HepG2 (cell line): ENCODE measurements around the gene PPP1R9A. TPM values are rescaled to one million over a fixed set of nuclear protein-coding genes. Genes with fewer than 3 reads are reported as not detected.

Experiments
- ATF7-NPFF ChIP-seq: sonication (generic); formaldehyde crosslinking; IDR thresholded peaks from 2 replicates; pipeline ENCODE4 v1.8.1; 2023; ENCODE audit warnings: mild to moderate bottlenecking, low read depth, missing genetic modification reagents, moderate library complexity
- EP300 ChIP-seq, 3 experiments: sonication (generic) in 1 of 3; formaldehyde crosslinking in 1 of 3; IDR thresholded peaks; 2 replicates each; pipeline versions ENCODE4 v1.5.1 to v1.6.1; 2011 to 2020; ENCODE audit warnings: low read depth in 2 of 3, low read length in 2 of 3, borderline replicate concordance in 1 of 3, improper control_type of control experiment in 1 of 3, mild to moderate bottlenecking in 1 of 3, missing genetic modification reagents in 1 of 3, moderate library complexity in 1 of 3
- IRF2 ChIP-seq: IDR thresholded peaks from 2 replicates; pipeline ENCODE4 v1.6.1; 2018; ENCODE audit warnings: missing genetic modification reagents, missing compliant biosample characterization
- KAT8 ChIP-seq: IDR thresholded peaks from 2 replicates; pipeline ENCODE4 v1.6.1; 2016; ENCODE audit warnings: missing genetic modification reagents, missing compliant biosample characterization
- KDM1A ChIP-seq: IDR thresholded peaks from 2 replicates; pipeline ENCODE4 v1.6.1; 2016; ENCODE audit warnings: missing compliant biosample characterization
- MED1 ChIP-seq: sonication (generic); formaldehyde crosslinking; IDR thresholded peaks from 2 replicates; pipeline ENCODE4 v1.4.0; 2020; ENCODE audit warnings: missing genetic modification reagents
- NCOA5 ChIP-seq: sonication (generic); formaldehyde crosslinking; IDR thresholded peaks from 2 replicates; pipeline ENCODE4 v1.4.0; 2020; ENCODE audit warnings: missing genetic modification reagents
- NR2F1 ChIP-seq, 2 experiments: fragments of 450-650 bp in 1 of 2; formaldehyde crosslinking in 1 of 2; IDR thresholded peaks; 2 replicates each; pipeline versions ENCODE4 v1.5.0 to v1.6.1; 2016 to 2020; ENCODE audit warnings: mild to moderate bottlenecking in 1 of 2, missing compliant biosample characterization in 1 of 2, missing genetic modification reagents in 1 of 2, moderate library complexity in 1 of 2
- NR2F6 ChIP-seq, 2 experiments: IDR thresholded peaks; 2 replicates each; pipeline ENCODE4 v1.6.1; 2016; ENCODE audit warnings: antibody characterized with exemption in 1 of 2, mild to moderate bottlenecking in 1 of 2
- TCF7L2 ChIP-seq: IDR thresholded peaks from 2 replicates; pipeline ENCODE4 v1.6.1; 2011; ENCODE audit warnings: mild to moderate bottlenecking, low read depth, low read length, moderate library complexity
- ZKSCAN8 ChIP-seq: IDR thresholded peaks from 2 replicates; pipeline ENCODE4 v1.6.1; 2016; ENCODE audit warnings: borderline replicate concordance, missing genetic modification reagents, missing compliant biosample characterization
- ZNF3 ChIP-seq: IDR thresholded peaks from 2 replicates; pipeline ENCODE4 v1.7.0; 2017; ENCODE audit warnings: inconsistent platforms
- ZNF317 ChIP-seq: sonication (generic); formaldehyde crosslinking; IDR thresholded peaks from 2 replicates; pipeline ENCODE4 v1.5.0; 2020; ENCODE audit warnings: mild to moderate bottlenecking, missing genetic modification reagents
- ZNF335 ChIP-seq: sonication (generic); formaldehyde crosslinking; IDR thresholded peaks from 2 replicates; pipeline ENCODE4 v1.4.0; 2020; ENCODE audit warnings: missing genetic modification reagents
- polyA plus RNA-seq, 8 experiments: library from polyadenylated mRNA; depleted of rRNA in 3 of 8; stranded (reverse) in 7 of 8; unstranded in 1 of 8; fragments of >200 nt; fragmentation: Illumina TruSeq in 4 of 8; extraction: Trizol in 4 of 8; gene quantifications; 2 replicates each; pipeline versions ENCODE4 v1.2.1 to v1.2.3, GENCODE V29; 2011 to 2016; ENCODE audit warnings: low read depth in 4 of 8, missing spikeins in 1 of 8, mixed read lengths in 1 of 8; ENCODE audit not compliant: insufficient read depth in 1 of 8
- total RNA-seq, 5 experiments: library from RNA; depleted of rRNA; stranded (reverse); fragments of >200 nt; fragmentation: Illumina TruSeq; extraction: Trizol; gene quantifications; 2 replicates each; pipeline ENCODE4 v1.2.3, GENCODE V29; 2016; ENCODE audit warnings: low read depth in 1 of 5
- TF ChIP-seq, protein P1 (sequence below): IDR thresholded peaks from 2 replicates; pipeline ENCODE4 v1.6.1; 2016; ENCODE audit warnings: mild to moderate bottlenecking
- TF ChIP-seq, protein P2 (sequence below), 2 experiments: fragments of 450-650 bp in 1 of 2; sonication (generic) in 1 of 2; formaldehyde crosslinking; IDR thresholded peaks; 2 replicates each; pipeline versions ENCODE4 v1.5.0 to v1.8.0; 2020 to 2022; ENCODE audit warnings: mild to moderate bottlenecking in 1 of 2, missing genetic modification reagents in 1 of 2
- TF ChIP-seq, protein P3 (sequence below): sonication (generic); formaldehyde crosslinking; IDR thresholded peaks from 2 replicates; pipeline ENCODE4 v1.8.0; 2022; ENCODE audit warnings: mild to moderate bottlenecking, missing genetic modification reagents, moderate library complexity
- TF ChIP-seq, protein P4 (sequence below): sonication (generic); formaldehyde crosslinking; IDR thresholded peaks from 2 replicates; pipeline ENCODE4 v1.4.0; 2020; ENCODE audit warnings: missing genetic modification reagents
- TF ChIP-seq, protein P5 (sequence below): sonication (generic); formaldehyde crosslinking; IDR thresholded peaks from 2 replicates; pipeline ENCODE4 v1.4.0; 2020; ENCODE audit warnings: missing genetic modification reagents

Gene PPP1R9A
- total and polyA plus RNA-seq, 2 of the 13 experiments (the other 11 are each of a cell fraction or from before 2014, with no cell fraction given): 11.4 to 31.9 TPM

DNA sequence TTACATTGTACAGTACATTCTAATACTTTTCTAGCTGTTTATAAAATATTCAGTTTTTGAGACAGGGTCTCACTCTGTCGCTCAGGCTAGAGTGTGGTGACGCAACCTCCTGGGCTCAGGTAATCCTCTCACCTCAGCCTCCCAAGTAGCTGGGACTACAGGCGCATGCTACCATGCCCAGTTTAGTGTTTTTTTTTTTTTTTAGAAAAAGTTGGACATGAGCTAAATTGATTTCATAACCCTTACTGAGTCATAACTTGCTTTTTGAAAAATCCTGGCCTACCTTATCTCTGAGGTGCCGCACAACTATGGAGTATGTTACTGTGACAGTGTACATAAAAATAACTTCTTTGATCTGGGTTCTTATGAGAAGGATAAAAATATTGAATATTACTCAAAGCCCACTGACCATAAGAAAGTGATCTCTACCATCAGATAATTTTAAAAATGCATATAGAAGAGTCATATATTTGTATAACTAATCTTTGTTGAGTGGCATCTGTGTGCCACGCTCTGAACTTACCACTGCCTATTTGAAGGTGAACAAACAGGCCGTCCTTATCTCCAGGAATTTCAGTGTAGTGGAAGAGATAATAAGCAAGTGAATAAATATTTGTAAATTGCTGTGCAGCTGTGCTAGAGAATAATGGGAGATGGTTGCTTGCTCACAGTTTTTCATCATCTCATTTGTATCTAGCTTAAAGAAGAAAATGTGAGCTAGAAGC is 73.2 kb downstream of the PPP1R9A start (continued):
- TF ChIP-seq, protein P1, sequence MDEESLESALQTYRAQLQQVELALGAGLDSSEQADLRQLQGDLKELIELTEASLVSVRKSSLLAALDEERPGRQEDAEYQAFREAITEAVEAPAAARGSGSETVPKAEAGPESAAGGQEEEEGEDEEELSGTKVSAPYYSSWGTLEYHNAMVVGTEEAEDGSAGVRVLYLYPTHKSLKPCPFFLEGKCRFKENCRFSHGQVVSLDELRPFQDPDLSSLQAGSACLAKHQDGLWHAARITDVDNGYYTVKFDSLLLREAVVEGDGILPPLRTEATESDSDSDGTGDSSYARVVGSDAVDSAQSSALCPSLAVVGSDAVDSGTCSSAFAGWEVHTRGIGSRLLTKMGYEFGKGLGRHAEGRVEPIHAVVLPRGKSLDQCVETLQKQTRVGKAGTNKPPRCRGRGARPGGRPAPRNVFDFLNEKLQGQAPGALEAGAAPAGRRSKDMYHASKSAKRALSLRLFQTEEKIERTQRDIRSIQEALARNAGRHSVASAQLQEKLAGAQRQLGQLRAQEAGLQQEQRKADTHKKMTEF (CRISPR knock-in tag): peak; percentile 83
- no peak for TF ChIP-seq ATF7-NPFF (CRISPR knock-in tag)
- peak; percentile 40; the same call in 1 of the 2 replicates for TF ChIP-seq MED1 (CRISPR knock-in tag)
- peak in 1 of 2 experiments; percentile 55; a peak in 1 of 4 replicates for TF ChIP-seq NR2F1 (CRISPR knock-in tag; IDR thresholded peaks at IDR 0.05)
- TF ChIP-seq, protein P2, sequence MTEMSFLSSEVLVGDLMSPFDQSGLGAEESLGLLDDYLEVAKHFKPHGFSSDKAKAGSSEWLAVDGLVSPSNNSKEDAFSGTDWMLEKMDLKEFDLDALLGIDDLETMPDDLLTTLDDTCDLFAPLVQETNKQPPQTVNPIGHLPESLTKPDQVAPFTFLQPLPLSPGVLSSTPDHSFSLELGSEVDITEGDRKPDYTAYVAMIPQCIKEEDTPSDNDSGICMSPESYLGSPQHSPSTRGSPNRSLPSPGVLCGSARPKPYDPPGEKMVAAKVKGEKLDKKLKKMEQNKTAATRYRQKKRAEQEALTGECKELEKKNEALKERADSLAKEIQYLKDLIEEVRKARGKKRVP (CRISPR knock-in tag; IDR thresholded peaks at IDR 0.05): no peak; a peak in 1 of 4 replicates
- TF ChIP-seq ZNF3: no peak
- peak; percentile 75; the same call in 1 of the 2 replicates for TF ChIP-seq TCF7L2
- 0 out of 2 replicates have a peak, but pooled peaks have one; percentile 14 for TF ChIP-seq IRF2 (CRISPR knock-in tag)
- TF ChIP-seq ZNF335 (CRISPR knock-in tag): no peak
- TF ChIP-seq KDM1A (CRISPR knock-in tag): 0 out of 2 replicates have a peak, but pooled peaks have one; percentile 35
- no peak for TF ChIP-seq ZNF317
- TF ChIP-seq, protein P3, sequence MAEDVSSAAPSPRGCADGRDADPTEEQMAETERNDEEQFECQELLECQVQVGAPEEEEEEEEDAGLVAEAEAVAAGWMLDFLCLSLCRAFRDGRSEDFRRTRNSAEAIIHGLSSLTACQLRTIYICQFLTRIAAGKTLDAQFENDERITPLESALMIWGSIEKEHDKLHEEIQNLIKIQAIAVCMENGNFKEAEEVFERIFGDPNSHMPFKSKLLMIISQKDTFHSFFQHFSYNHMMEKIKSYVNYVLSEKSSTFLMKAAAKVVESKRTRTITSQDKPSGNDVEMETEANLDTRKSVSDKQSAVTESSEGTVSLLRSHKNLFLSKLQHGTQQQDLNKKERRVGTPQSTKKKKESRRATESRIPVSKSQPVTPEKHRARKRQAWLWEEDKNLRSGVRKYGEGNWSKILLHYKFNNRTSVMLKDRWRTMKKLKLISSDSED: no peak
- peak; percentile 60; the same call in 1 of the 2 replicates for TF ChIP-seq KAT8
- TF ChIP-seq NCOA5 (CRISPR knock-in tag): no peak
- TF ChIP-seq, protein P4, sequence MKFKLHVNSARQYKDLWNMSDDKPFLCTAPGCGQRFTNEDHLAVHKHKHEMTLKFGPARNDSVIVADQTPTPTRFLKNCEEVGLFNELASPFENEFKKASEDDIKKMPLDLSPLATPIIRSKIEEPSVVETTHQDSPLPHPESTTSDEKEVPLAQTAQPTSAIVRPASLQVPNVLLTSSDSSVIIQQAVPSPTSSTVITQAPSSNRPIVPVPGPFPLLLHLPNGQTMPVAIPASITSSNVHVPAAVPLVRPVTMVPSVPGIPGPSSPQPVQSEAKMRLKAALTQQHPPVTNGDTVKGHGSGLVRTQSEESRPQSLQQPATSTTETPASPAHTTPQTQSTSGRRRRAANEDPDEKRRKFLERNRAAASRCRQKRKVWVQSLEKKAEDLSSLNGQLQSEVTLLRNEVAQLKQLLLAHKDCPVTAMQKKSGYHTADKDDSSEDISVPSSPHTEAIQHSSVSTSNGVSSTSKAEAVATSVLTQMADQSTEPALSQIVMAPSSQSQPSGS (CRISPR knock-in tag): no peak
- TF ChIP-seq NR2F6 (IDR thresholded peaks at IDR 0.05): peak; percentile 68; the same call in 1 of the 2 replicates
- peak; percentile 54; the same call in 1 of the 2 replicates for TF ChIP-seq NR2F6 (CRISPR knock-in tag; IDR thresholded peaks at IDR 0.05)
- peak in 1 of 2 experiments; percentile 89; a peak in 2 of 4 replicates for TF ChIP-seq EP300 (IDR thresholded peaks at IDR 0.05; ENCODE audit: low read depth in 2 of 2, low read length in 2 of 2)
- TF ChIP-seq EP300 (CRISPR knock-in tag; IDR thresholded peaks at IDR 0.05; ENCODE audit: borderline replicate concordance): peak; percentile 88
- TF ChIP-seq, protein P5, sequence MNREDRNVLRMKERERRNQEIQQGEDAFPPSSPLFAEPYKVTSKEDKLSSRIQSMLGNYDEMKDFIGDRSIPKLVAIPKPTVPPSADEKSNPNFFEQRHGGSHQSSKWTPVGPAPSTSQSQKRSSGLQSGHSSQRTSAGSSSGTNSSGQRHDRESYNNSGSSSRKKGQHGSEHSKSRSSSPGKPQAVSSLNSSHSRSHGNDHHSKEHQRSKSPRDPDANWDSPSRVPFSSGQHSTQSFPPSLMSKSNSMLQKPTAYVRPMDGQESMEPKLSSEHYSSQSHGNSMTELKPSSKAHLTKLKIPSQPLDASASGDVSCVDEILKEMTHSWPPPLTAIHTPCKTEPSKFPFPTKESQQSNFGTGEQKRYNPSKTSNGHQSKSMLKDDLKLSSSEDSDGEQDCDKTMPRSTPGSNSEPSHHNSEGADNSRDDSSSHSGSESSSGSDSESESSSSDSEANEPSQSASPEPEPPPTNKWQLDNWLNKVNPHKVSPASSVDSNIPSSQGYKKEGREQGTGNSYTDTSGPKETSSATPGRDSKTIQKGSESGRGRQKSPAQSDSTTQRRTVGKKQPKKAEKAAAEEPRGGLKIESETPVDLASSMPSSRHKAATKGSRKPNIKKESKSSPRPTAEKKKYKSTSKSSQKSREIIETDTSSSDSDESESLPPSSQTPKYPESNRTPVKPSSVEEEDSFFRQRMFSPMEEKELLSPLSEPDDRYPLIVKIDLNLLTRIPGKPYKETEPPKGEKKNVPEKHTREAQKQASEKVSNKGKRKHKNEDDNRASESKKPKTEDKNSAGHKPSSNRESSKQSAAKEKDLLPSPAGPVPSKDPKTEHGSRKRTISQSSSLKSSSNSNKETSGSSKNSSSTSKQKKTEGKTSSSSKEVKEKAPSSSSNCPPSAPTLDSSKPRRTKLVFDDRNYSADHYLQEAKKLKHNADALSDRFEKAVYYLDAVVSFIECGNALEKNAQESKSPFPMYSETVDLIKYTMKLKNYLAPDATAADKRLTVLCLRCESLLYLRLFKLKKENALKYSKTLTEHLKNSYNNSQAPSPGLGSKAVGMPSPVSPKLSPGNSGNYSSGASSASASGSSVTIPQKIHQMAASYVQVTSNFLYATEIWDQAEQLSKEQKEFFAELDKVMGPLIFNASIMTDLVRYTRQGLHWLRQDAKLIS (CRISPR knock-in tag): no peak
- TF ChIP-seq ZKSCAN8 (CRISPR knock-in tag): peak; percentile 38; the same call in 1 of the 2 replicates
